Urinary bladder (tissue), 4 donors: Measurements from ENCODE around the gene ITGB6. TPM values are rescaled to one million over a fixed set of nuclear protein-coding genes. Genes with fewer than 3 reads are reported as not detected.
"Not testable (repeated sequence)": the region's sequence is repeated elsewhere in the genome, so short reads cannot be mapped to it uniquely, and the experiment has no call there.

ENCODE experiments used
- DNase-seq: peaks from one replicate; pipeline ENCODE4 v3.0.0-alpha.2; 2015; ENCODE audit errors: extremely low spot score
- H3K27ac ChIP-seq: one replicate; pipeline ENCODE4 v1.5.1; 2013; ENCODE audit warnings: low read depth, mild to moderate bottlenecking, moderate library complexity
- H3K36me3 ChIP-seq: one replicate; pipeline ENCODE4 v1.6.1; 2013; ENCODE audit warnings: mild to moderate bottlenecking, moderate library complexity; ENCODE audit not compliant: insufficient read depth
- H3K4me1 ChIP-seq: one replicate; pipeline ENCODE4 v1.6.1; 2013; ENCODE audit warnings: mild to moderate bottlenecking, moderate library complexity; ENCODE audit not compliant: insufficient read depth
- H3K4me3 ChIP-seq: one replicate; pipeline ENCODE4 v1.5.1; 2013; ENCODE audit warnings: low read depth, low read length
- WGBS: extraction: QIAGEN DNeasy Blood & Tissue Kit; methylation state at CpG from one replicate; pipeline ENCODE4 v1.1.7; 2013; 5-methylcytosine and 5-hydroxymethylcytosine counted together
- polyA plus RNA-seq: library from polyadenylated mRNA; stranded (reverse); fragments of 200-250 nt; gene quantifications from one replicate; pipeline ENCODE4 v1.2.3, GENCODE V29; 2013
- total RNA-seq: library from RNA; depleted of rRNA; stranded (reverse); fragments of >200 nt; gene quantifications from one replicate; pipeline ENCODE4 v1.2.3, GENCODE V29; 2014
- donor health status: healthy with polysubstance abuse.
- donor health status: healthy.

ITGB6 gene
- total and polyA plus RNA-seq, 2 donors, result 4.6 to 25.2 TPM

- DNase-seq, result no peak
- WGBS, result 53% methylated on average over 13 of the region's 13 CpGs
- no peak overlapping the region for H3K27ac ChIP-seq
Observed at GRCh38 chr2:160157861-160158829, 41.9 kb downstream of the ITGB6 start.

GRCh38 chr2:160156665-160157064 lies 43.4 kb downstream of the ITGB6 start:
- Histone ChIP-seq H3K27ac (no peak overlapping the region), H3K36me3 (no peaks in the 10 kb centered on the region), H3K4me1 (no peaks in the 10 kb centered on the region), H3K4me3 (no peak overlapping the region)
- DNase-seq, result no peak
- WGBS, result 89% methylated on average over 2 of the region's 2 CpGs

More at GRCh38 chr2:160157861-160158829, 41.9 kb downstream of the ITGB6 start:
- Histone ChIP-seq H3K4me1 (no peaks in the 10 kb centered on the region), H3K4me3 (no peak overlapping the region), H3K36me3 (no peaks in the 10 kb centered on the region)

DNA sequence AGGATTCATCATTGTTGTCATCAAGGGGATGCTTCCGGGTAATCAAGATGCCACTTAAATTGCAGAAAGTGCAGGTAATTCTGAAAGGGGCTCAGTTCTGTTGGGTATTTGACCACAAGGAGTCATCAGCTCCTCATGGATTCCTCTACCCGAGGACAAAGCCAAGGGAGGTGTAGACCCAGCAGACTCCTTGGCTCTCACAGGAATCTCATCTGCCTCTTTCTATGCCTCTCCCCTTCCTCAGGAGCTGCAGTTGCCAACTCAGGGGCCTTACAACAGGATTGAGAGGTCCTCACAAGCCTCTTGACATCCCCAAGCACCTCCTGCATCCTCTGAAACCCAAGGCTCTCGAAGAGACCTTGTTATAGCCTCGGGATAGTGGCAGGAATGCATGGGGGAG lies 44.0 kb downstream of the ITGB6 start:
- no peak for DNase-seq

DNA sequence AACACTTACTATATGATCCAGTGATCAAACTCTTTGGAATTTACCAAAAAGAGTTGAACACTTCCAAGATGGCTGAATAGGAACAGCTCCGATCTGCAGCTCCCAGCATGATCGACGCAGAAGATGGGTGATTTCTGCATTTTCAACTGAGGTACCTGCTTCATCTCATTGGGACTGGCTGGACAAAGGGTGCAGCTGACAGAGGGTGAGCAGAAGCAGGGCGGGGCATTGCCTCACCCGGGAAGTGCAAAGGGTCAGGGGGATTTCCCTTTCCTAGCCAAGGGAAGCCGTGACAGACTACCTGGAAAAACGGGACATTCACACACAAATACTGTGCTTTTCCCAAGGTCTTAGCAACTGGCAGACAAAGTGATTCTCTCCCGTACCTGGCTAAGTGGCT lies 51.7 kb downstream of the ITGB6 start:
- not testable (repeated sequence) for H3K36me3 ChIP-seq, H3K4me3 ChIP-seq, H3K4me1 ChIP-seq, DNase-seq, H3K27ac ChIP-seq
- WGBS, result 85% methylated on average over 8 of the region's 8 CpGs

More for the DNA sequence above, 44.0 kb downstream of the ITGB6 start:
- H3K4me3 ChIP-seq, result no peak overlapping the region
- no peak overlapping the region for H3K27ac ChIP-seq
- no peaks in the 10 kb centered on the region for H3K4me1 ChIP-seq
- WGBS, result 91% methylated on average over 4 of the region's 4 CpGs
- H3K36me3 ChIP-seq, result no peaks in the 10 kb centered on the region

- DNase-seq, result no peak
- Histone ChIP-seq H3K4me1 (no peaks in the 10 kb centered on the region), H3K36me3 (no peaks in the 10 kb centered on the region), H3K4me3 (no peak overlapping the region), H3K27ac (no peak overlapping the region)
- WGBS, result 84% methylated on average over 2 of the region's 2 CpGs
Observed at GRCh38 chr2:160145471-160145870, 54.6 kb downstream of the ITGB6 start.

GRCh38 chr2:160144280-160144990 lies 55.6 kb downstream of the ITGB6 start:
- Histone ChIP-seq H3K27ac (no peak overlapping the region), H3K4me3 (no peak overlapping the region), H3K4me1 (no peaks in the 10 kb centered on the region), H3K36me3 (no peaks in the 10 kb centered on the region)
- WGBS, result 81% methylated on average over 9 of the region's 9 CpGs
- no peak for DNase-seq

DNA sequence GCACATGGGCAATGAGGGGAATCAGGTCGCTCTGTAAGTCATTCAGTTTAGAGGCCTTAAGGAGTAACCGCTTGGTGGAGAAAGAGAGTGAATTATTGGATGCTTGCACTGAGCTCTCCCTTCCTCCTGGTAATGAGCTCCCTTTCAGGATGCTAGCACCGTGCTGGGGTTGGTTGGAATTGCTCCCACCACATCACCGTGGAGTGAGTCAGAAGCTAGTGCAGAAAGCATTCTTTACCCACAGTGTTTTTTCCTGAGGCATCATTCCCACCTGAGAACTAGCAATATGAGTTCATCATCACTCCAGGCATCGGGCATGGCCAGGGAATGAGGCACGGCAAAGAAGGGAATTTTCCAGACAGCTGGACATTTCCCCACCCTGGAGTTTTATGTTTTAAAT lies 57.6 kb downstream of the ITGB6 start:
- Histone ChIP-seq H3K27ac (no peak overlapping the region), H3K36me3 (no peaks in the 10 kb centered on the region), H3K4me1 (no peaks in the 10 kb centered on the region), H3K4me3 (no peak overlapping the region)
- DNase-seq, result no peak
- WGBS, result 90% methylated on average over 6 of the region's 6 CpGs

GRCh38 chr2:160141912-160142311 lies 58.2 kb downstream of the ITGB6 start:
- 51% methylated on average over 3 of the region's 3 CpGs for WGBS
- no peak overlapping the region for H3K4me3 ChIP-seq
- H3K27ac ChIP-seq, result no peak overlapping the region
- no peaks in the 10 kb centered on the region for H3K4me1 ChIP-seq
- DNase-seq, result no peak
- H3K36me3 ChIP-seq, result no peaks in the 10 kb centered on the region

GRCh38 chr2:160141419-160141818 lies 58.7 kb downstream of the ITGB6 start:
- Histone ChIP-seq H3K4me1 (no peaks in the 10 kb centered on the region), H3K27ac (no peak overlapping the region), H3K36me3 (no peaks in the 10 kb centered on the region), H3K4me3 (no peak overlapping the region)
- DNase-seq, result no peak
- 42% methylated on average over 4 of the region's 4 CpGs for WGBS

DNA sequence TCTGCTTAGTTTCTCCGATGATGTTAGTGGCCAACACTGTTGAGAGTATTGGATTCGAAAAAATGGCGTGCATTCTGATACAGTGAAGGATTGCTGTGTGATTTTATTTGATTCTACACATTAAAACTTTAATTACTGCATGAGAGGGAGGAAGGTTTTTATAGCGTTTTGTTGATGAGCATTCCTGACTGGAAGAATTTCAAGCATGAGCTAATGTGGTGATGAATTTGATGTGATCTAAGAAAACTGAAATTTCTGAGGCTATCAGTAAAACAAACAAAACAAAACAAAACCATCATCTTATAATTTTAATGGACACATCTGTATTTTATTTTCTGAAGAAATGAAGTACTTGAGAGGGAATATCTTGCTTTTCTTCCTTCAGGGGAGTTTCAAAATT lies 59.6 kb downstream of the ITGB6 start:
- Histone ChIP-seq H3K36me3 (no peaks in the 10 kb centered on the region), H3K4me3 (no peak overlapping the region), H3K4me1 (no peaks in the 10 kb centered on the region), H3K27ac (no peak overlapping the region)
- WGBS, result 73% methylated on average over 4 of the region's 4 CpGs
- DNase-seq, result no peak

DNA sequence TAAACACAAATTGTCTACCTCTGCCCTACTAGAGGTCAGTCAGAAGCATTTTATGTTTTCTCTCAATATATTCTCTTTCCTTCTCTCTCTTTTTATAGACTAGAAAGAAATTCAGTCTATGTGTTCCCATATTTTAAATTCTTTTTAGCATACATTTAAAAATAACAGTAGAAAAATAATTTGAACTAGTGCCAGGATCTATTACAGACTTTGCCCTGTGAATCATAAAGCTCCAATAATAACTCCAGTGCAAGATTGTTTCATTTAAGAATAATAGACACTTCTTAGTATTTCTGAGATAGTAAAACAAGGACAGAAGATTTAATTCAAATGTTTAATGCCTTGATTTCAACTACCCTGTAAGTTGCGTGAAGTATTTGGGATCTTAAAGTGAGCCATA lies 60.1 kb downstream of the ITGB6 start:
- no peaks in the 10 kb centered on the region for H3K36me3 ChIP-seq
- DNase-seq, result no peak
- H3K4me3 ChIP-seq, result no peak overlapping the region
- no peaks in the 10 kb centered on the region for H3K4me1 ChIP-seq
- no peak overlapping the region for H3K27ac ChIP-seq
- 74% methylated on average over 1 of the region's 1 CpG for WGBS

DNA sequence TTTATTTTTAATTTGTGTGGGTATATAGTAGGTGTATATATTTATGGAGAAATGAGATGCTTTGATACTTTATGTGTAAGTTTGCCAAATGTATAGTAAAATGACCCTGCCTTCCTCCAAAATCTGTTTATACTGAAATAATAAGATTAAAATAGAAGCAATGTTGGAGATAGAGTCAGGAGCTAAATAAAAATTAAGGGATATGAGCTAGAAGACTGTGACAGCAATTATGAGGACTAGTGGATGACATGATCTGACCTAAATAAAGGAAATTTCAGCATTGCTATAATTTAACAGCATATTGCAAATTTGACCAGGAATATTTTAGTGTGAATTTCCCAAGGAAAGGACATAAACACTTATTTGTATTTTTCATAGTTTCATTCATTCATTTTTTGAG lies 60.7 kb downstream of the ITGB6 start:
- no peak overlapping the region for H3K27ac ChIP-seq
- H3K36me3 ChIP-seq, result no peaks in the 10 kb centered on the region
- no peak overlapping the region for H3K4me3 ChIP-seq
- DNase-seq, result no peak
- no peaks in the 10 kb centered on the region for H3K4me1 ChIP-seq

GRCh38 chr2:160138406-160138805 lies 61.7 kb downstream of the ITGB6 start:
- 96% methylated on average over 1 of the region's 1 CpG for WGBS
- Histone ChIP-seq H3K36me3 (no peaks in the 10 kb centered on the region), H3K4me3 (no peak overlapping the region), H3K27ac (no peak overlapping the region), H3K4me1 (no peaks in the 10 kb centered on the region)
- DNase-seq, result no peak

DNA sequence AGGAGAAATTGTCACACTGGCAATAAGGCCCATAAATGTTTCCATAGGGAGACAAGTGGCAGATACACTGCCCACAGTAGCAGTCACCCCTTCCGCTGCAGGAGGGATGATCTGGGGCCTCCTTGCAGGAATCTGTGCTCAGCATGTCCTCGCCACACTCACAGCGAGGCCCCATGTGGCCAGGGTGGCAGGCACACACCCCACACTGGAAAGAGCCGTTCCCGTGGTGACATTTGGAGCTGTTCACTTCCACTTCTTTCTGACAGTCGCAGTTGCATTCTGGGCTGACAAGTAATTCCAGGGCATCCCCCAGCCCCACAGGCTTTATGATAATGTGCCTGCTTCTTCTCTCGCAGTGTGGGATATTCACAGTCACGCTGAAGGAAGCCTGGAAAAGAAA lies 62.6 kb downstream of the ITGB6 start:
- DNase-seq, result no peak
- WGBS, result 84% methylated on average over 8 of the region's 8 CpGs
- Histone ChIP-seq H3K4me1 (no peaks in the 10 kb centered on the region), H3K4me3 (no peak overlapping the region), H3K27ac (no peak overlapping the region), H3K36me3 (no peaks in the 10 kb centered on the region)
